Endothelial cell of umbilical vein (primary cell): Measurements from ENCODE around the gene ABR. TPM values are rescaled to one million over a fixed set of nuclear protein-coding genes. Genes with fewer than 3 reads are reported as not detected.

Experiments
- BruUV-seq: library from RNA; stranded (reverse); fragments of 400-500 nt; replicated peaks from 2 replicates; lab custom pipeline; 2021; lab: Mats Ljungman, UMichigan
- CTCF ChIA-PET: fragments of 300-600, 350-600 bp; sonication (Branson Sonifier 250); formaldehyde crosslinking; loops from one replicate; lab custom pipeline; 2021; ENCODE audit warnings: antibody characterized with exemption, inconsistent platforms; lab: Charles Lee
- POLR2A ChIA-PET: fragments of 300-600, 350-600 bp; sonication (Branson Sonifier 250); formaldehyde crosslinking; loops from one replicate; lab custom pipeline; 2021; ENCODE audit warnings: antibody characterized with exemption, inconsistent platforms; lab: Charles Lee
- DNase-seq: peaks from one replicate; pipeline ENCODE4 v3.0.0-alpha.2; 2011; ENCODE audit warnings: low read depth, low spot score
- FAIRE-seq: peaks from 2 replicates; lab custom pipeline; 2011; peaks lifted over from hg19 to GRCh38; lab: Jason Lieb, UNC
- H2AFZ ChIP-seq: 2 replicates; pipeline ENCODE4 v1.6.0; 2012; ENCODE audit warnings: low read depth, low read length, control low read depth, inconsistent platforms
- H3K27ac ChIP-seq: 2 replicates; pipeline ENCODE4 v1.5.1; 2011; ENCODE audit warnings: low read depth, mild to moderate bottlenecking, control low read depth, low read length, moderate library complexity; ENCODE audit not compliant: insufficient read depth
- H3K27me3 ChIP-seq, 2 experiments: 2 replicates each; pipeline versions ENCODE4 v1.6.0 to v1.6.1; 2011; ENCODE audit warnings: low read length in 2 of 2, mixed read lengths in 1 of 2; ENCODE audit not compliant: control insufficient read depth in 2 of 2, insufficient read depth in 2 of 2
- H3K36me3 ChIP-seq, 2 experiments: 2 replicates in 1 of 2; 3 replicates in 1 of 2; pipeline ENCODE4 v1.5.1; 2011; ENCODE audit warnings: low read length in 2 of 2, mild to moderate bottlenecking in 1 of 2, moderate library complexity in 1 of 2; ENCODE audit not compliant: control insufficient read depth in 2 of 2, insufficient read depth in 2 of 2; ENCODE audit errors: extremely low read depth in 1 of 2
- H3K4me1 ChIP-seq: 3 replicates; pipeline ENCODE4 v1.5.1; 2011; ENCODE audit warnings: mild to moderate bottlenecking, low read length; ENCODE audit not compliant: control insufficient read depth, insufficient read depth; ENCODE audit errors: extremely low read depth
- H3K4me2 ChIP-seq: 2 replicates; pipeline ENCODE4 v1.6.1; 2011; ENCODE audit warnings: low read length, control low read depth, mixed read lengths; ENCODE audit not compliant: insufficient read depth
- H3K4me3 ChIP-seq, 3 experiments: fragments of 200-600 bp in 1 of 3; sonication (generic), shearing (Covaris generic) in 1 of 3; replicated peaks in 1 of 3; 2 replicates each; pipeline ENCODE4 v1.5.1; 2011 to 2016; ENCODE audit warnings: control low read depth in 3 of 3, low read length in 3 of 3, mild to moderate bottlenecking in 2 of 3, inconsistent platforms in 1 of 3, low read depth in 1 of 3, moderate library complexity in 1 of 3; ENCODE audit not compliant: insufficient read depth in 1 of 3
- H3K79me2 ChIP-seq: 2 replicates; pipeline ENCODE4 v1.6.0; 2012; ENCODE audit warnings: low read length, inconsistent platforms; ENCODE audit not compliant: control insufficient read depth, insufficient read depth
- H3K9ac ChIP-seq: replicated peaks from 2 replicates; pipeline ENCODE3; 2011; ENCODE audit warnings: low read length, control low read depth; ENCODE audit not compliant: insufficient read depth; ENCODE audit errors: extremely low read depth
- H3K9me1 ChIP-seq: replicated peaks from 3 replicates; pipeline ENCODE4 v1.6.0; 2011; ENCODE audit warnings: mild to moderate bottlenecking, low read length; ENCODE audit not compliant: control insufficient read depth, insufficient read depth; ENCODE audit errors: extremely low read depth
- H3K9me3 ChIP-seq: replicated peaks from 2 replicates; pipeline ENCODE4 v1.5.1; 2012; ENCODE audit warnings: low read length, inconsistent platforms; ENCODE audit not compliant: control insufficient read depth, insufficient read depth
- H4K20me1 ChIP-seq: replicated peaks from 2 replicates; pipeline ENCODE3; 2011; ENCODE audit warnings: mild to moderate bottlenecking, low read length; ENCODE audit not compliant: control insufficient read depth, insufficient read depth; ENCODE audit errors: extremely low read depth
- CTCF ChIP-seq, 2 donors: IDR thresholded peaks; 1 replicate in 1 of 2; 2 replicates in 1 of 2; pipeline ENCODE4 v1.5.1; 2011; ENCODE audit warnings: low read length in 2 of 2, mild to moderate bottlenecking in 2 of 2, moderate library complexity in 2 of 2, control low read depth in 1 of 2, inconsistent platforms in 1 of 2, low read depth in 1 of 2; ENCODE audit not compliant: insufficient read depth in 1 of 2; ENCODE audit errors: extremely low read depth in 1 of 2
- EZH2 ChIP-seq: IDR thresholded peaks from 2 replicates; pipeline ENCODE4 v1.6.1; 2012; ENCODE audit warnings: borderline replicate concordance, low read depth, mild to moderate bottlenecking, moderate library complexity, low read length, inconsistent platforms; ENCODE audit not compliant: severe bottlenecking
- FOS ChIP-seq: IDR thresholded peaks from 2 replicates; pipeline ENCODE4 v1.6.1; 2011; ENCODE audit warnings: mild to moderate bottlenecking, low read length, moderate library complexity, borderline replicate concordance; ENCODE audit not compliant: insufficient read depth
- GATA2 ChIP-seq: IDR thresholded peaks from 2 replicates; pipeline ENCODE4 v1.7.0; 2011; ENCODE audit warnings: low read depth, mild to moderate bottlenecking, moderate library complexity, mixed read lengths, low read length; ENCODE audit not compliant: insufficient read length, insufficient read depth
- JUN ChIP-seq: IDR thresholded peaks from 2 replicates; pipeline ENCODE4 v1.6.1; 2011; ENCODE audit warnings: borderline replicate concordance, low read depth; ENCODE audit not compliant: insufficient read length, insufficient read depth
- MAX ChIP-seq: IDR thresholded peaks from 2 replicates; pipeline ENCODE4 v1.6.1; 2011; ENCODE audit not compliant: insufficient read depth, insufficient read length
- MYC ChIP-seq: IDR thresholded peaks from one replicate; pipeline ENCODE4 v1.6.1; 2011; ENCODE audit warnings: mild to moderate bottlenecking, low read depth, low read length
- POLR2A ChIP-seq: IDR thresholded peaks from 2 replicates; pipeline ENCODE4 v1.6.1; 2012; ENCODE audit warnings: low read depth, mild to moderate bottlenecking, control low read depth, low read length
- POLR2AphosphoS5 ChIP-seq: IDR thresholded peaks from 2 replicates; pipeline ENCODE4 v1.6.1; 2012; ENCODE audit warnings: low read depth, mild to moderate bottlenecking, control low read depth, low read length, moderate library complexity; ENCODE audit not compliant: insufficient read depth
- dilution Hi-C: fragments of 300-500 bp; cut with MboI; formaldehyde crosslinking; loops from one replicate; pipeline ENCODE4 v1.15.0; 2019; ENCODE audit warnings: low sequenced_read_pairs; ENCODE audit not compliant: extremely low pct_ligation_motif_present
- intact Hi-C: fragments of 100-400 bp; cut with micrococcal nuclease; formaldehyde crosslinking; loops from one replicate; pipeline ENCODE4 v1.10.0; 2022
- polyA plus RNA-seq, 4 experiments: library from polyadenylated mRNA; depleted of rRNA in 3 of 4; stranded (reverse) in 3 of 4; unstranded in 1 of 4; fragments of >200 nt; gene quantifications; 2 replicates each; pipeline versions ENCODE4 v1.2.1 to v1.2.3, GENCODE V29; 2011 to 2012; ENCODE audit warnings: missing spikeins in 1 of 4
- total RNA-seq: library from RNA; stranded (reverse); gene quantifications from 2 replicates; pipeline ENCODE4 v1.2.3, GENCODE V29; 2021

Gene ABR
- total and polyA plus RNA-seq, 2 donors (not counting 3 experiments of a cell fraction or from before 2014, with no cell fraction given) = 83.5 to 96.8 TPM

GRCh38 chr17:1149869-1150268 lies 29.9 kb downstream of the ABR start:
- dilution Hi-C loops = no loop called here
- ChIA-PET CTCF (interaction anchor here (1.4 to 7.5 kb wide), 6 partner anchors 9 to 94 kb away, joined by 3 to 234 read pairs (median 45); no protein-coding TSS in a partner anchor), POLR2A (no interaction called here)

More at GRCh38 chr17:1149869-1150268, 29.9 kb downstream of the ABR start:
- no peak overlapping the region for H3K9ac ChIP-seq
- no peak overlapping the region for H3K4me3 ChIP-seq
- BruUV-seq = no TSS peak
- DNase-seq (no peak), FAIRE-seq (no peak)
- H3K27me3 ChIP-seq = no peaks in the 10 kb centered on the region
- H3K36me3 ChIP-seq = peaks cover 0 to 2% of the 10 kb centered on the region in 2 experiments
- no peaks in the 10 kb centered on the region for H3K9me3 ChIP-seq
- no peaks in the 10 kb centered on the region for H3K9me1 ChIP-seq
- no peaks in the 10 kb centered on the region for H3K4me1 ChIP-seq
- H3K27ac ChIP-seq = no peak overlapping the region
- no peaks in the 10 kb centered on the region for H3K79me2 ChIP-seq
- H4K20me1 ChIP-seq = no peaks in the 10 kb centered on the region
- intact Hi-C loops = no loop called here
- no peak overlapping the region for H2AFZ ChIP-seq
- no peak overlapping the region for H3K4me2 ChIP-seq
- TF ChIP-seq MYC (no peak), MAX (no peak), EZH2 (no peak), GATA2 (no peak), FOS (no peak), CTCF (IDR thresholded peaks at IDR 0.05; ENCODE audit: extremely low read depth in 1 of 2, insufficient read depth in 1 of 2, low read depth in 1 of 2, low read length in 2 of 2) (no peak), POLR2A (no peak), POLR2AphosphoS5 (no peak), JUN (no peak)
